Activated naive CD4-positive, alpha-beta T cell treated with anti-CD3 and anti-CD28 coated beads, Interleukin-2, amount 50 U/mL, for 72 hours (primary cell): Measurements from ENCODE around the gene ACADVL. TPM values are rescaled to one million over a fixed set of nuclear protein-coding genes. Genes with fewer than 3 reads are reported as not detected.

Experiments used
- ATAC-seq, 2 donors: fragments of 150-1000 bp; cut with Tn5 transposase; 2 replicates each; pipeline ENCODE4 v1.10.0; 2021; ENCODE audit warnings: mild to moderate bottlenecking in 2 of 2, moderate library complexity in 2 of 2
- DNase-seq, 2 donors: peaks; one replicate each; pipeline ENCODE4 v3.0.0; 2021 to 2022; ENCODE audit warnings: low spot score in 2 of 2
- H3K27ac Mint-ChIP-seq, 2 donors: one replicate each; pipeline ENCODE4 v1.8.0; 2022; ENCODE audit warnings: mild to moderate bottlenecking in 2 of 2, mixed read lengths in 2 of 2
- H3K36me3 Mint-ChIP-seq, 2 donors: one replicate each; pipeline ENCODE4 v1.8.0; 2022; ENCODE audit warnings: mixed read lengths in 2 of 2
- H3K9me3 Mint-ChIP-seq, 2 donors: one replicate each; pipeline ENCODE4 v1.8.0; 2022; ENCODE audit warnings: mixed read lengths in 2 of 2
- total RNA-seq, 2 donors: library from RNA; stranded (reverse); gene quantifications; one replicate each; pipeline ENCODE4 v1.2.3, GENCODE V29; 2022

The ACADVL gene
- total RNA-seq, 2 donors from 2014 or later = 360 to 445 TPM

DNA sequence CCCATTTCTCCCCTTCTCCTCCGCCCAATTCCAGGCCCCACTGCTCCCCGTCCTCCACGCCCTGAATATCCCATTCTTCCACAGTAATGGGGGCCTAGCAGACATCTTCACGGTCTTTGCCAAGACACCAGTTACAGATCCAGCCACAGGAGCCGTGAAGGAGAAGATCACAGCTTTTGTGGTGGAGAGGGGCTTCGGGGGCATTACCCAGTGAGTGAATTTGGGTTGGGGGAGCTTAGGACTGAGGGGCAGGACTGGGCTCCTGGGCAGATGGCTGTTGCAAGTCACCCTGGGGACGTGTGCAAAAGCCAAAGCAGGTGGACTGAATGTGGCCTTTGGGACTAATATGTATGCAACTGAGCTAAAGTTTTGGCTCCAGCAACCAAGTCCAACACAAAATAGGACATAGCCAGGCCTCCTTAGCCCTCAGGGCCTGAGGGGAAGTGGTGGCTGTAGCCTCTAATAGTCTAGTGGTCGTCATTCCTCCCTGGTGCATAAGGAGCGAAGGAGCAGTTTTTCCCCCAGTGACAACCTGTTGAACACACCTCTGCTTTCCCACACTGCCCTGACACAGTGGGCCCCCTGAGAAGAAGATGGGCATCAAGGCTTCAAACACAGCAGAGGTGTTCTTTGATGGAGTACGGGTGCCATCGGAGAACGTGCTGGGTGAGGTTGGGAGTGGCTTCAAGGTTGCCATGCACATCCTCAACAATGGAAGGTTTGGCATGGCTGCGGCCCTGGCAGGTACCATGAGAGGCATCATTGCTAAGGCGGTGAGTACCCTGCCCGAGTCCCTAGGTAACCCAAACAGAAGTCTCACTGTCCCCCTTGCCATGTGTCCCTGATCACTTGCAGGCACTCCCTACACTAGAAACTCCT, 2.6 kb downstream of the ACADVL start:
- peaks cover 14 to 29% of the 10 kb centered on the region in 2 donors for H3K36me3 Mint-ChIP-seq
- ATAC-seq (no peak), DNase-seq (no peak)
- H3K27ac Mint-ChIP-seq = peak overlapping the region in 1 of 2 donors; percentile 72
- H3K9me3 Mint-ChIP-seq = no peaks in the 10 kb centered on the region

DNA sequence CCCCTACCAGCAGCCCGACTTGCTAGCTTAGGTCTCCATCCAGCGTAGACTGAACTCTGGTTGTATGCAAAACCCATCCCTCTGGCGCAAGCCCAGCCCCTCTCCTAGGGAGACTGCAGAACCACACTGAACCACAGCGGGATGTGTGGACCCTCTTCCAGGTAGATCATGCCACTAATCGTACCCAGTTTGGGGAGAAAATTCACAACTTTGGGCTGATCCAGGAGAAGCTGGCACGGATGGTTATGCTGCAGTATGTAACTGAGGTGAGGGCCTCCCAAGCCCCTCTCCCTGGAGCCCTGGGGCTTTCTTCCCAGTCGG, 3.2 kb downstream of the ACADVL start:
- ATAC-seq (no peak), DNase-seq (no peak)
- Mint-ChIP-seq H3K9me3 (no peaks in the 10 kb centered on the region), H3K36me3 (peaks cover 16 to 32% of the 10 kb centered on the region in 2 donors), H3K27ac (no peak overlapping the region)

DNA sequence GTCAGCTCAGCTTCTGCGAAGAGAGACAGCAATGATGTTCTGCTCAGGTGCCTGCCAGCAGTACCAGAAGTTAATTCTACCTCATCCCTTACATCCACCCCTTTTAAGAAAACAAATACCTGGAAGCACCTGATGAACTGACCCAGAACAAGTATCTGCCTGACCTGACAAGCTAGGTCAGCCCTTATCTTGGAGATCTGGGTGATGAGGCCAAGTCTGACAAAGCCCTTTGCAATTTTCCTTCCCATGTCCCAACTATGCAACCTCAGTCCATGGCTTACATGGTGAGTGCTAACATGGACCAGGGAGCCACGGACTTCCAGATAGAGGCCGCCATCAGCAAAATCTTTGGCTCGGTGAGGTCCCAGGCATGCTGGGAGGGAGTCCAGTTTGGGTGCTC, 3.6 kb downstream of the ACADVL start:
- Mint-ChIP-seq H3K9me3 (no peaks in the 10 kb centered on the region), H3K36me3 (peaks cover 20 to 36% of the 10 kb centered on the region in 2 donors), H3K27ac (peak overlapping the region; percentile 1 to 10)
- no peak for ATAC-seq
- no peak for DNase-seq

DNA sequence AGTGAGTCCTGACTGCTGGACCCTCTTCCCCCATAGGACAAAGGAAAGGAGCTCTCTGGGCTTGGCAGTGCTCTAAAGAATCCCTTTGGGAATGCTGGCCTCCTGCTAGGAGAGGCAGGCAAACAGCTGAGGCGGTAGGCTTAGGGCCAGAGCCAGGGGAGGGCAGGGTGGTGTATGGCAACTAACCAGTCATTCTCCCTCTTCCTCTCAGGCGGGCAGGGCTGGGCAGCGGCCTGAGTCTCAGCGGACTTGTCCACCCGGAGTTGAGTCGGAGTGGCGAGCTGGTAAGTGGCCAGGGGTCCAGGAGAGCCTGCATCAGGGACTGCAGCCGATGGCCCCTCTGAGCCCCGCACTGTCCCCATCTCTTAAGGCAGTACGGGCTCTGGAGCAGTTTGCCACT, 4.4 kb downstream of the ACADVL start:
- no peak for DNase-seq
- Mint-ChIP-seq H3K27ac (no peak overlapping the region), H3K9me3 (no peaks in the 10 kb centered on the region), H3K36me3 (peaks cover 20 to 41% of the 10 kb centered on the region in 2 donors)
- no peak for ATAC-seq

DNA sequence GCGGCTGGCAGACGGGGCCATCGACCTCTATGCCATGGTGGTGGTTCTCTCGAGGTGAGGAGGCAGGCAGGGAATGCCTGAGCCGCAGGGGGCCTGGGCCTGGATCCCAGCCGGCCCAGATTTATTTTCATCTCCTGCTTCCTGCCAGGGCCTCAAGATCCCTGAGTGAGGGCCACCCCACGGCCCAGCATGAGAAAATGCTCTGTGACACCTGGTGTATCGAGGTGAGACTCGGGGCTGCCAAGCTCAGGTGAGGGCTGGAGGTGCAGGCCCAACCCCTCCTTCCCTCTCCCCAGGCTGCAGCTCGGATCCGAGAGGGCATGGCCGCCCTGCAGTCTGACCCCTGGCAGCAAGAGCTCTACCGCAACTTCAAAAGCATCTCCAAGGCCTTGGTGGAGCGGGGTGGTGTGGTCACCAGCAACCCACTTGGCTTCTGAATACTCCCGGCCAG, 4.9 kb downstream of the ACADVL start:
- no peak overlapping the region for H3K27ac Mint-ChIP-seq
- no peaks in the 10 kb centered on the region for H3K9me3 Mint-ChIP-seq
- ATAC-seq (no peak), DNase-seq (no peak)
- H3K36me3 Mint-ChIP-seq = peaks cover 20 to 43% of the 10 kb centered on the region in 2 donors

DNA sequence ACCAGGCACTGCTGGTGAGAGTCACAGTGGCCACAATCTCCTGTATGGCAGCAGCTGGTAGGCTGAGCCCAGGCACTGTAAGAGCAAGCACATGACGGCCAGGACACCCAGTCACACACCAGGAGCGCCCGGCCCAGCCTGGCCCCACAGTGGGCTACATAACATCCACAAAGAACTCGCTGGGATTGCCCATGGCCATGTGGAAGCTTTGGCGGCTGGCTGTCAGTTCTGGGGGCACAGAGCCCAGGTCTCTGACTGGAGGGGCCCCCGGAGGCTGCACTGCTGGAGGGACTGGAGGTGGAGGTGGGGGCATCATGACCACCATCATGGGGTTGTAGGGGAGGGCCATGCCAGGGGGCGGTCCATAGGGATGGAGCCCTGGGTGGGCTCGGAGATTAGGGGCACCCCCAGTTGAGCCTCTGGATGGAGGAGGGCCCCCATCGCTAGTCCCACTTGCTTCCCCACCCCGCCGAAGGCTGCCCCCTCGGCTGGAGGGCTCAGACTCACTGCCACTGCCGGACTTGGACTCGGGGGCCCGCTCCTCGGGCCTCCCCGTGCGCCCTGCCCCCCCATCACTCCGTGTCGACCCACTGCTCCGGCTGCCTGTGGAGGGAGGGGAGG, 6.1 kb downstream of the ACADVL start:
- H3K36me3 Mint-ChIP-seq = peaks cover 14 to 32% of the 10 kb centered on the region in 2 donors
- DNase-seq = no peak
- peak overlapping the region in 1 of 2 donors; percentile 59 for H3K27ac Mint-ChIP-seq
- no peak for ATAC-seq
- no peaks in the 10 kb centered on the region for H3K9me3 Mint-ChIP-seq

DNA sequence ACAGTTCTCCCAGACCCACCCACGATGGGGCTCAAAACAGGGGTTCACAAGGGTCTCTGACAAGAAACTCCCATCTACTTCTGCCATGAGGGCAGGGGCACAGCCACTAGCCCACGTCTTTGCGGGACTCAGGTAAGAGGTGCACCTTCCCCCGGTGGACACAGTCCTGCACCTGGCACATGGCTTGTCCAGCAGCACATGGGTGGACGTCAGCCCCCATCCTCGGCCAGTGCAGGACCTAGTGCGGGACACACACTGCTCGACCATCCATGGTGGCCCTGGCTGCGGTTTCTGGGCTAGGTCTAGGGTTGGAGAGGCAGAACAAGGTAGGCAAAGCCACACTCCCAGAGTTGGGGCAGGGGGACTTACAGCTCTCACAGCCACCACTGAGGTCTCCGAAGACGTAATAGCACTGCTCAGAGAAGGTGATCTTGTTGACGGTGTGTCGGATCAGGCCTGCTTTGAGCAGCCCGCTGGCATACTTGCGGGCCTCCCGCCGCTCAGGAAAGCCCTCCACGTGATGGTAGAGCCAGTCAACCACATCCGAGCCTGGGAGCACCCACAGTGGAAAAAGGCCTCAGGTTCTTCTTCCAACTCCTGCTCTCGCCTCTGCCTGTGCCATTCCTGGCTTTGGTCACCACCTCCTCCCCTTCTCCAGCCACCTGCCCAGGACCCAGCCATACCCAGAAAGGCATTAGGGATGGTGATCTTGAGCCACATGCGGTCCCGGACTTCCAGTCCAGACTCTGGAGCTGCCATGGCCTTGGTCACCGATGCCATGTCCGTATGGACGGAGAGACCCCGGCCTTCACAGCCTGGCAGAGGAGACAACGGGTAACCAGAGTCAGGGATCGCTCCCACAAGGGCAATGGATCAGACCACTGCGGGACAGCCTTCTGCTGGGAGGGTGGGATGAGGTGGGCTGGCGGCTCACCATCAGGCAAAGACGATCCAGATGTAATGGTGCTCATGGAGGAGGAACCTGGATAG, 7.3 kb downstream of the ACADVL start:
- Mint-ChIP-seq H3K36me3 (peaks cover 8 to 28% of the 10 kb centered on the region in 2 donors), H3K27ac (peak overlapping the region in 1 of 2 donors; percentile 59), H3K9me3 (no peaks in the 10 kb centered on the region)
- ATAC-seq = peak in 1 of 2 donors; percentile 7
- DNase-seq = no peak

DNA sequence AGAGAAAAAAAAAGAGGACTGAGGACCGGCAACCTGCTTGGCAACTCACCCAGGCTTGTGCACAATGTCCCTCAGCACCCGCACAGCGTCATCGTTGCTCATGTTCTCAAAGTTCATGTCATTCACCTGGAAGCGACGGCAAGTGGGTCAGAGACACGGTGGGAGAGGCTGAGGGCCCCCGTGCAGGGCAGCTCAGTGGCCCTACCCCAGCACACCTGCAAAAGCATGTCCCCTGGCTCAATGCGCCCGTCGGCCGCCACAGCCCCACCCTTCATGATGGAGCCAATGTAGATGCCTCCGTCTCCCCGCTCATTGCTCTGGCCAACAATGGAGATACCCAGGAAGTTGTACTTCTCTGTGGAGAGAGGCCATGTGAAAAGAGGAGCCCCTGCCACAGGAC, 9.2 kb downstream of the ACADVL start:
- Mint-ChIP-seq H3K36me3 (peaks cover 23 to 37% of the 10 kb centered on the region in 2 donors), H3K27ac (no peak overlapping the region), H3K9me3 (no peaks in the 10 kb centered on the region)
- DNase-seq = no peak
- ATAC-seq = no peak

DNA sequence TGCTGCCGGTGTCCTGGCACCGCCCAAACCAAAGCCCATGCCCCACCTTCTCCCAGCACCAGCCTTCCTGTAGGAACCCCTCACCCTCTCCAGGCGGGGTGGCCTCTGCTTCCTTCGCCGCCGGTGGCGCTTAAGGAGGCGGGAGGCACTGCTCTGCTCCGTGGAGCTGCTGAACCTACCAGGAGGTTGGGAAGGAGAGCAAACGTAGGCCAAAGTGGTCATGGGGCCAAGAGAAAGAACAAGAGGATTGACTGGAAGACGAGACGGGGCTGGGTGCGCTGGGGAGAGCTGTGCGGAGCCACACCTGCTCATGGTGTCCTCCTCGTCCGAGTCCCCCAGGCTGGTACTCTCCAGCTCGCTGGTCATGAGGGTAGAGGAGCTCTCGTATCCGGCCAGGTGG, 9.8 kb downstream of the ACADVL start:
- H3K9me3 Mint-ChIP-seq = no peaks in the 10 kb centered on the region
- H3K27ac Mint-ChIP-seq = no peak overlapping the region
- DNase-seq = no peak

DNA sequence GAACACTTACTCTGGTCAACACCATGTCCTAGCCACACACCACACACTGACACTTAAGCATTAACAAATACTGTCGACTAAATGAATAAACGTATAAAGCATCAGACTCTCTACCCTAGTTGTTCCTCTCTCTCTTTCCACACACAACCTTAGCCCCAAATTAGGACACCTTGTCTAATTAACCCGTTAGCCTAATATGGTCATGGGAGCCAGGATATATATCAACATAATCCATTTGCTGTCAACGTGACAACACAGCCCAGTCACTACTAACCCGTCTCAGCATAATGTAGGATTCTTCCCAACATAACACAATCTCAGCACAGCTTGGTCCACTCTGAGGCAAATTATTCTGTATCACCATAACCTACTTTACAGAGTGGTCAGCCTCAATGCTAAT, 12.4 kb downstream of the ACADVL start:
- Mint-ChIP-seq H3K36me3 (peaks cover 32 to 48% of the 10 kb centered on the region in 2 donors), H3K27ac (peak overlapping the region in 1 of 2 donors; percentile 18), H3K9me3 (no peaks in the 10 kb centered on the region)
- ATAC-seq = no peak
- no peak for DNase-seq

More for the DNA sequence above, 9.8 kb downstream of the ACADVL start:
- peaks cover 25 to 36% of the 10 kb centered on the region in 2 donors for H3K36me3 Mint-ChIP-seq
- ATAC-seq = no peak

DNA sequence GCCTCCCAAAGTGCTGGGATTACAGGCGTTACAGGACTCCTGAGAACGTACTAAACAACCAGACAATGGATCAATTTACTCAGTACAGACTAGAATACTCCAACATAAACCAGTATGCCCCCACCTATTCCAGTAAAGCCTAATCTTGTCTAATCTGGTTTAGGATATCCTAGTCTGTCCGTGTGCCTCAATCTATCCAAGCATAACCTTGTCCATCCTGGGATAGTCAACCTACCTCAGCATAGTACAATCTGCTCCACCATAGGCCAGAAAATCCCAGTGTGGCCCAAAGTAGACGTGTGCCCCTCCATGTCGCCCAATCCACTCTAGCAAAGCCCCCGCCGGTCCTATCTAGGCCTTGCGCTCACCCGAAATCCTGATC, 14.0 kb downstream of the ACADVL start:
- peak in 1 of 2 donors; percentile 28 for DNase-seq
- Mint-ChIP-seq H3K27ac (peak overlapping the region; percentile 90 to 92), H3K36me3 (peaks cover 28 to 43% of the 10 kb centered on the region in 2 donors), H3K9me3 (no peaks in the 10 kb centered on the region)
- ATAC-seq = peak; percentile 1 to 17

DNA sequence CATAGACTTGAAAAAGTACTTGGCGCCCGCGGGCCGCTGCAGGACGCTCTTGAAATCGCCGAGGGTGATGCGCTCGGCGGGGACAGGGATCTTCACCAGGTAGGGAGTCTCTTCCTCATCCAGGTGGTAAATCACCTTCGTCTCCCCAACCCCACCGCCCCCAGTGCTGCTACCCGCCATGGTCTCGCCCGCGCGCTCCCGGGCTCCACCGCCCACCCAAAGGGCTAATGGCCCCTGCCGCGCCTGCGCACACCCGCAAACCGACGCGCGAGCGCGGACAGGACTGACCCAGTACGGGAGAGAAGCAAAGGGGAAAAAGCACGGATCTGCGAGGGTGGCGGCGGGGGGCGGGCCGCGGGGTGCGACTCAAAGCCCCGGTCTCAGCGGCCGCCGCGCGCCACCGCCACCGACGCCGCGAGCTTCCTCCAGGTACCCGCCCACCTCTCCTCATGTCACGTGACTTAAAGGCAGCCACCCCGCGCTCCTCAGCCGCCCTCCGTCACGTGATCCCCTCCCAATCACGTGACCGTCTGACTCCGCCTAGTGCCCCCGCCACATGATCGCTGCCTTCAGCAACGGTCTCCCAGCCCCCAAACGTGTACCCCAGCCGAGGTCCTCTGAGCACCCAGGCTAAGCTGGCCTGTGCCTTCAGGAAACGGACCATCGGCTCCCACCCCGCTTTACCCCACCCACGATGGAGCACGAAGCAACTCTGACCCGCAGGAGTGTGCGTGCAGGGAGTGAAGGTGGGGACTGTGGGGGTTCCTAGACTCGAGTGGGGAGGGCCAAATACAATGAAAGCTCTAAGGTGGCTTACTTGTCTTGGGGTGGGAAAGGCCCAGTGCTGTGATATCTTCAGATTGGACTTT, 14.6 kb downstream of the ACADVL start, which contains the start of gene DVL2:
TSS of gene DVL2 (minus strand) at position 435 of the 869 bp plus-strand sequence. CDS start at position 180, 255 bp downstream.
- DNase-seq (peak; percentile 92 to 96), ATAC-seq (peak; percentile 62 to 63)
- Mint-ChIP-seq H3K36me3 (peaks cover 28 to 43% of the 10 kb centered on the region in 2 donors), H3K9me3 (no peaks in the 10 kb centered on the region), H3K27ac (peak within 1 kb of the TSS; percentile 92 to 97)

DNA sequence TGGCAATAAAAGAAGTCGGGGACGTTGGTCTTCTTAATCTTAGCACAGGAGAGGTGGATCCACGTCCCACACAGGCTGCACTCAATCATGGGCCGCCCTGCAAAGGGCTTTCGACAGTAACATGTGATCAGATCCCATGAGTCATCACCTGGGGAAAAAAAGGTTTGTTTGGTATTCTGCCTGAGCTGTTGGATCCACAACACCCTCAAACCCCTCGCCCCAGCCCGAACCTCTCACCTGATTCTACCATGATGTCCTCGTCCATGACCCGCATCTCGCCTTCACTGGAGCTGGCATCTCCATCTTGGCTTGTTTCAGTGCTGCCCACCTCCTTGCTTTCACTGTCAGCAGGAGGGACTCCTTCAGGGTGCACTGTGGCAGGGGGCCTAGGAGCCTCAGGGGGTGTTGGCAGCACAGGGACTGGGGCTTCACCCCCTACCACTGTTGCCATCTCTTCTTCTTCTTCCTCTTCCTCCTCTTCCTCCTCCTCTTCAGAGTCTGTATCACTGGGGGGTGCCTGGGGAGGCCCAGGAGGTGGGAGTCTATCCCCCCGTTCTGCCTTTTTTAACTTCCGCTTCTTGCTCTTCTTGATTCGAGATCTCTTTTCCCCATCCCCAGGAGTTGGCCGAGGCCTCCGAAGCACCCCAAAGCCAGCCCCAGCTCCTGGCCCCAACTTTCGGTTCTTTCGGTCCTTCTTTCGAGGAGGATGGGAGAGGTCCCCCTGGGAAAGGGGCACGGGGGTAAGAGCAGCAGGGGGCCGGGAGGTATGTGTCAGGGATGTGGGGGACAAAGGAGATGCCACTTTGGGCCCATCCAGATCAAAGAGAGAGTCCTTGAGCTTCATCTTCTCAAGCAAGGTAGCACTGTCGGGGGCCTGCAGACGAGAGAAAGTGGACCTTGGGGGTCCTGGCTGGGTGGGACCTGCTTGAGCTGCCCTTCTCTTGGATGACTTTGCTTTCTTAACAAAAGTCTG, 16.2 kb downstream of the ACADVL start:
- Mint-ChIP-seq H3K27ac (peak overlapping the region in 1 of 2 donors; percentile 91), H3K9me3 (no peaks in the 10 kb centered on the region), H3K36me3 (peaks cover 34 to 39% of the 10 kb centered on the region in 2 donors)
- DNase-seq = no peak
- no peak for ATAC-seq

DNA sequence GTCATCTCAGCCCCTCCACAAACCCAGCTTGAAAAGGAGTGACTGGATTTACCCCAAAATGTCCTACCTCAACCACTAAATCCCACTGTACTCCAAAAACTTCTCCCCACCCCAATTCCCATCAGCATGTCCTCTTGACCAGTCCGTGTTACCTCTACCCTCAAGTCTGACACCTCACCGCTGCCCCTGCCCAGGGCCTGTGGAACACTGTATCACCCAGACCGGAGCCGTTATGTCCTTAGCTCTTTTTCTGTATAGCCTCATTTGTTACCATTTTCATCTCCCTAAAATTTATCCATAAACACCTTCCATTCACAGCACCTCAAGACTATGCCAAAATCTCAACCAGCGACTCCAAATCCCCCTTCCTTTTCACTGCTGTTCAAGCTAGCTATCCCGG, 17.1 kb downstream of the ACADVL start:
- Mint-ChIP-seq H3K27ac (peak overlapping the region; percentile 91), H3K9me3 (no peaks in the 10 kb centered on the region), H3K36me3 (peaks cover 43 to 48% of the 10 kb centered on the region in 2 donors)
- ATAC-seq = no peak
- no peak for DNase-seq
